ENCODE measurements around the gene SLC10A7.

SLC10A7 gene

GRCh38 chr4:146244496-146244895, 277.2 kb downstream of the SLC10A7 start:
- no peak for TF ChIP-seq CTCF (IDR thresholded peaks at IDR 0.05)
- DNase-seq: no peak
- H3K27me3 Mint-ChIP-seq (ENCODE audit: low read depth, poor library complexity): peaks cover 9% of the 10 kb centered on the region
- H3K36me3 Mint-ChIP-seq (ENCODE audit: low read depth): no peaks in the 10 kb centered on the region
- no peak overlapping the region for H3K4me3 Mint-ChIP-seq
- no peaks in the 10 kb centered on the region for H3K9me3 Mint-ChIP-seq
- H3K27ac Mint-ChIP-seq: no peak overlapping the region
- H3K4me1 Mint-ChIP-seq: peaks cover 16% of the 10 kb centered on the region

- Mint-ChIP-seq H3K27me3 (ENCODE audit: low read depth, poor library complexity) (peaks cover 9% of the 10 kb centered on the region), H3K36me3 (ENCODE audit: low read depth) (no peaks in the 10 kb centered on the region), H3K27ac (peak overlapping the region; percentile 46), H3K4me3 (no peak overlapping the region), H3K4me1 (peaks cover 16% of the 10 kb centered on the region), H3K9me3 (no peaks in the 10 kb centered on the region)
- no peak for DNase-seq
- TF ChIP-seq CTCF (IDR thresholded peaks at IDR 0.05): no peak
Measured at GRCh38 chr4:146243883-146244277, 277.9 kb downstream of the SLC10A7 start.

GRCh38 chr4:146243141-146243882, 278.4 kb downstream of the SLC10A7 start:
- Mint-ChIP-seq H3K27ac (no peak overlapping the region), H3K4me3 (no peak overlapping the region), H3K4me1 (peaks cover 16% of the 10 kb centered on the region), H3K9me3 (no peaks in the 10 kb centered on the region), H3K27me3 (ENCODE audit: low read depth, poor library complexity) (peaks cover 9% of the 10 kb centered on the region), H3K36me3 (ENCODE audit: low read depth) (no peaks in the 10 kb centered on the region)
- TF ChIP-seq CTCF (IDR thresholded peaks at IDR 0.05): peak; percentile 35
- DNase-seq: peak; percentile 42

- no peak for TF ChIP-seq CTCF (IDR thresholded peaks at IDR 0.05)
- H3K27ac Mint-ChIP-seq: no peak overlapping the region
- H3K36me3 Mint-ChIP-seq (ENCODE audit: low read depth): no peaks in the 10 kb centered on the region
- peaks cover 6% of the 10 kb centered on the region for H3K9me3 Mint-ChIP-seq
- H3K27me3 Mint-ChIP-seq (ENCODE audit: low read depth, poor library complexity): peaks cover 9% of the 10 kb centered on the region
- peaks cover 16% of the 10 kb centered on the region for H3K4me1 Mint-ChIP-seq
- no peak for DNase-seq
- H3K4me3 Mint-ChIP-seq: no peak overlapping the region
Measured at GRCh38 chr4:146238107-146238506, 283.6 kb downstream of the SLC10A7 start.

GRCh38 chr4:146237092-146237491, 284.6 kb downstream of the SLC10A7 start:
- no peak for DNase-seq
- H3K4me3 Mint-ChIP-seq: no peak overlapping the region
- H3K9me3 Mint-ChIP-seq: peaks cover 6% of the 10 kb centered on the region
- TF ChIP-seq CTCF (IDR thresholded peaks at IDR 0.05): no peak
- no peaks in the 10 kb centered on the region for H3K36me3 Mint-ChIP-seq (ENCODE audit: low read depth)
- peaks cover 12% of the 10 kb centered on the region for H3K4me1 Mint-ChIP-seq
- no peak overlapping the region for H3K27ac Mint-ChIP-seq
- H3K27me3 Mint-ChIP-seq (ENCODE audit: low read depth, poor library complexity): peaks cover 9% of the 10 kb centered on the region

- Mint-ChIP-seq H3K4me1 (peaks cover 3% of the 10 kb centered on the region), H3K27ac (no peak overlapping the region), H3K4me3 (no peak overlapping the region), H3K27me3 (ENCODE audit: low read depth, poor library complexity) (peaks cover 9% of the 10 kb centered on the region), H3K9me3 (peaks cover 9% of the 10 kb centered on the region), H3K36me3 (ENCODE audit: low read depth) (no peaks in the 10 kb centered on the region)
- no peak for TF ChIP-seq CTCF (IDR thresholded peaks at IDR 0.05)
- DNase-seq: no peak
Measured at GRCh38 chr4:146236216-146236615, 285.5 kb downstream of the SLC10A7 start.
